GM12878 (cell line): ENCODE results near the gene SHC3.

Source experiments
- EGR1 ChIP-seq, 2 experiments: IDR thresholded peaks; 1 replicate in 1 of 2; 2 replicates in 1 of 2; pipeline ENCODE4 v1.6.1; 2011 to 2012; ENCODE audit warnings: low read depth in 2 of 2, low read length in 2 of 2, borderline replicate concordance in 1 of 2, mild to moderate bottlenecking in 1 of 2, moderate library complexity in 1 of 2
- FOXK2 ChIP-seq: fragments of 450-650 bp; IDR thresholded peaks from 2 replicates; pipeline ENCODE4 v1.6.1; 2017; ENCODE audit warnings: mild to moderate bottlenecking, moderate library complexity
- LARP7 ChIP-seq: fragments of 450-650 bp; IDR thresholded peaks from 2 replicates; pipeline ENCODE4 v1.6.1; 2017; ENCODE audit warnings: mild to moderate bottlenecking
- MEF2A ChIP-seq: IDR thresholded peaks from 2 replicates; pipeline ENCODE4 v1.6.1; 2011; ENCODE audit warnings: low read depth, mild to moderate bottlenecking, low read length, moderate library complexity; ENCODE audit not compliant: insufficient read depth
- YY1 ChIP-seq: IDR thresholded peaks from 2 replicates; pipeline ENCODE4 v1.6.1; 2011; ENCODE audit warnings: low read depth, mild to moderate bottlenecking, low read length
- TF ChIP-seq, protein P1 (sequence below), 3 experiments: IDR thresholded peaks in 2 of 3; conservative IDR thresholded peaks in 1 of 3; 2 replicates each; pipeline ENCODE4 v1.5.1; 2011; ENCODE audit warnings: low read depth in 3 of 3, low read length in 3 of 3, mild to moderate bottlenecking in 3 of 3, control low read depth in 2 of 3, moderate library complexity in 2 of 3, inconsistent platforms in 1 of 3, mixed read lengths in 1 of 3; ENCODE audit not compliant: control insufficient read depth in 2 of 3, insufficient read depth in 1 of 3; ENCODE audit errors: extremely low read depth in 1 of 3
- TF ChIP-seq, protein P2 (sequence below): IDR thresholded peaks from 2 replicates; pipeline ENCODE4 v1.6.1; 2012; ENCODE audit warnings: mild to moderate bottlenecking, low read depth, low read length

GRCh38 chr9:89215342-89215741 lies 36.7 kb upstream of the SHC3 start:
- TF ChIP-seq, protein P1, sequence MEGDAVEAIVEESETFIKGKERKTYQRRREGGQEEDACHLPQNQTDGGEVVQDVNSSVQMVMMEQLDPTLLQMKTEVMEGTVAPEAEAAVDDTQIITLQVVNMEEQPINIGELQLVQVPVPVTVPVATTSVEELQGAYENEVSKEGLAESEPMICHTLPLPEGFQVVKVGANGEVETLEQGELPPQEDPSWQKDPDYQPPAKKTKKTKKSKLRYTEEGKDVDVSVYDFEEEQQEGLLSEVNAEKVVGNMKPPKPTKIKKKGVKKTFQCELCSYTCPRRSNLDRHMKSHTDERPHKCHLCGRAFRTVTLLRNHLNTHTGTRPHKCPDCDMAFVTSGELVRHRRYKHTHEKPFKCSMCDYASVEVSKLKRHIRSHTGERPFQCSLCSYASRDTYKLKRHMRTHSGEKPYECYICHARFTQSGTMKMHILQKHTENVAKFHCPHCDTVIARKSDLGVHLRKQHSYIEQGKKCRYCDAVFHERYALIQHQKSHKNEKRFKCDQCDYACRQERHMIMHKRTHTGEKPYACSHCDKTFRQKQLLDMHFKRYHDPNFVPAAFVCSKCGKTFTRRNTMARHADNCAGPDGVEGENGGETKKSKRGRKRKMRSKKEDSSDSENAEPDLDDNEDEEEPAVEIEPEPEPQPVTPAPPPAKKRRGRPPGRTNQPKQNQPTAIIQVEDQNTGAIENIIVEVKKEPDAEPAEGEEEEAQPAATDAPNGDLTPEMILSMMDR (IDR thresholded peaks at IDR 0.05 in 2 of 3, conservative IDR thresholded peaks at IDR 0.05 in 1 of 3; ENCODE audit: control insufficient read depth in 2 of 3, extremely low read depth in 1 of 3, insufficient read depth in 1 of 3, low read depth in 3 of 3, low read length in 3 of 3), result no peak
- TF ChIP-seq YY1, result no peak
- TF ChIP-seq, protein P2, sequence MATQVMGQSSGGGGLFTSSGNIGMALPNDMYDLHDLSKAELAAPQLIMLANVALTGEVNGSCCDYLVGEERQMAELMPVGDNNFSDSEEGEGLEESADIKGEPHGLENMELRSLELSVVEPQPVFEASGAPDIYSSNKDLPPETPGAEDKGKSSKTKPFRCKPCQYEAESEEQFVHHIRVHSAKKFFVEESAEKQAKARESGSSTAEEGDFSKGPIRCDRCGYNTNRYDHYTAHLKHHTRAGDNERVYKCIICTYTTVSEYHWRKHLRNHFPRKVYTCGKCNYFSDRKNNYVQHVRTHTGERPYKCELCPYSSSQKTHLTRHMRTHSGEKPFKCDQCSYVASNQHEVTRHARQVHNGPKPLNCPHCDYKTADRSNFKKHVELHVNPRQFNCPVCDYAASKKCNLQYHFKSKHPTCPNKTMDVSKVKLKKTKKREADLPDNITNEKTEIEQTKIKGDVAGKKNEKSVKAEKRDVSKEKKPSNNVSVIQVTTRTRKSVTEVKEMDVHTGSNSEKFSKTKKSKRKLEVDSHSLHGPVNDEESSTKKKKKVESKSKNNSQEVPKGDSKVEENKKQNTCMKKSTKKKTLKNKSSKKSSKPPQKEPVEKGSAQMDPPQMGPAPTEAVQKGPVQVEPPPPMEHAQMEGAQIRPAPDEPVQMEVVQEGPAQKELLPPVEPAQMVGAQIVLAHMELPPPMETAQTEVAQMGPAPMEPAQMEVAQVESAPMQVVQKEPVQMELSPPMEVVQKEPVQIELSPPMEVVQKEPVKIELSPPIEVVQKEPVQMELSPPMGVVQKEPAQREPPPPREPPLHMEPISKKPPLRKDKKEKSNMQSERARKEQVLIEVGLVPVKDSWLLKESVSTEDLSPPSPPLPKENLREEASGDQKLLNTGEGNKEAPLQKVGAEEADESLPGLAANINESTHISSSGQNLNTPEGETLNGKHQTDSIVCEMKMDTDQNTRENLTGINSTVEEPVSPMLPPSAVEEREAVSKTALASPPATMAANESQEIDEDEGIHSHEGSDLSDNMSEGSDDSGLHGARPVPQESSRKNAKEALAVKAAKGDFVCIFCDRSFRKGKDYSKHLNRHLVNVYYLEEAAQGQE, result no peak
- TF ChIP-seq MEF2A, result no peak
- TF ChIP-seq LARP7, result no peak
- no peak for TF ChIP-seq FOXK2
- TF ChIP-seq EGR1 (IDR thresholded peaks at IDR 0.05; ENCODE audit: borderline replicate concordance in 1 of 2, low read depth in 2 of 2, low read length in 2 of 2), result no peak
